Chondrocyte (in vitro differentiated cells): ENCODE results near the gene NECTIN1. TPM values are rescaled to one million over a fixed set of nuclear protein-coding genes. Genes with fewer than 3 reads are reported as not detected.

Experiments used
- DNase-seq: peaks from one replicate; pipeline ENCODE4 v3.0.0; 2021; ENCODE audit warnings: mixed read lengths, low spot score
- H3K27ac Mint-ChIP-seq: one replicate; pipeline ENCODE4 v1.8.0; 2021; ENCODE audit warnings: mild to moderate bottlenecking, moderate library complexity, mixed read lengths; ENCODE audit not compliant: unreplicated experiment
- H3K27me3 Mint-ChIP-seq: 2 replicates; pipeline ENCODE4 v1.8.0; 2021; ENCODE audit warnings: low read depth, mixed read lengths
- H3K36me3 Mint-ChIP-seq: 2 replicates; pipeline ENCODE4 v1.8.0; 2021; ENCODE audit warnings: low read depth, mixed read lengths
- H3K4me1 Mint-ChIP-seq: 2 replicates; pipeline ENCODE4 v1.8.0; 2021; ENCODE audit warnings: low read depth, mild to moderate bottlenecking, mixed read lengths
- H3K4me3 Mint-ChIP-seq: one replicate; pipeline ENCODE4 v1.8.0; 2021; ENCODE audit warnings: mild to moderate bottlenecking, moderate library complexity, mixed read lengths; ENCODE audit not compliant: unreplicated experiment
- H3K9me3 Mint-ChIP-seq: 2 replicates; pipeline ENCODE4 v1.8.0; 2021; ENCODE audit warnings: low read depth, mixed read lengths
- total RNA-seq: library from RNA; stranded (reverse); gene quantifications from 3 replicates; pipeline ENCODE4 v1.2.1, GENCODE V29; 2021
- TF ChIP-seq, protein P1 (sequence below): fragments of 200-600 bp; sonication (generic); IDR thresholded peaks from 2 replicates; pipeline ENCODE4 v1.5.0; 2021; ENCODE audit warnings: antibody characterized with exemption, mild to moderate bottlenecking, moderate library complexity

Gene NECTIN1
- total RNA-seq, 1 donor from 2014 or later, result 9.1 TPM

DNA sequence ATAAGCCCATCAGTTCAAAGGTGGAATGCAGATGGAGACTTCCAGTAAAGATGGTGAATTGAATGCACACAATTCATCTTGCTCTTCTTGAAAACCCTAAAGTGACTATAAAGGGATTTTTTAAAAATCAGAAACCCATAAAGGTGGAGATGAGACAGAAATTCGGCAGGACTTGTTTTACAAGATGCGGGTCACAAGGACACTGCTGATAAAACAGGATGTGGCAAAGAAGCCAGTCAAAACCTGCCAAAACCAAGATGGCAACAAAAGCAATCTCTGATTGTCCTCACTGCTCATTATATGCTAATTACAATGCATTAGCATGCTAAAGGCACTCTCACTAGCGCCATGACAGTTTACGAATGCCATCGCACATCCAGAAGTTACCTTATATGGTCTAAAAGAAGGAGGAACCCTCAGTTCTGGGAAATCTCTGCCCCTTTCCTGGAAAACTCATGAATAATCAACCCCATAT is 137.1 kb downstream of the NECTIN1 start:
- no peak for DNase-seq
- Mint-ChIP-seq H3K4me3 (no peak overlapping the region), H3K27me3 (no peaks in the 10 kb centered on the region), H3K4me1 (peaks cover 11% of the 10 kb centered on the region), H3K27ac (no peak overlapping the region), H3K36me3 (no peaks in the 10 kb centered on the region), H3K9me3 (no peaks in the 10 kb centered on the region)
- TF ChIP-seq, protein P1, sequence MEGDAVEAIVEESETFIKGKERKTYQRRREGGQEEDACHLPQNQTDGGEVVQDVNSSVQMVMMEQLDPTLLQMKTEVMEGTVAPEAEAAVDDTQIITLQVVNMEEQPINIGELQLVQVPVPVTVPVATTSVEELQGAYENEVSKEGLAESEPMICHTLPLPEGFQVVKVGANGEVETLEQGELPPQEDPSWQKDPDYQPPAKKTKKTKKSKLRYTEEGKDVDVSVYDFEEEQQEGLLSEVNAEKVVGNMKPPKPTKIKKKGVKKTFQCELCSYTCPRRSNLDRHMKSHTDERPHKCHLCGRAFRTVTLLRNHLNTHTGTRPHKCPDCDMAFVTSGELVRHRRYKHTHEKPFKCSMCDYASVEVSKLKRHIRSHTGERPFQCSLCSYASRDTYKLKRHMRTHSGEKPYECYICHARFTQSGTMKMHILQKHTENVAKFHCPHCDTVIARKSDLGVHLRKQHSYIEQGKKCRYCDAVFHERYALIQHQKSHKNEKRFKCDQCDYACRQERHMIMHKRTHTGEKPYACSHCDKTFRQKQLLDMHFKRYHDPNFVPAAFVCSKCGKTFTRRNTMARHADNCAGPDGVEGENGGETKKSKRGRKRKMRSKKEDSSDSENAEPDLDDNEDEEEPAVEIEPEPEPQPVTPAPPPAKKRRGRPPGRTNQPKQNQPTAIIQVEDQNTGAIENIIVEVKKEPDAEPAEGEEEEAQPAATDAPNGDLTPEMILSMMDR, result no peak

DNA sequence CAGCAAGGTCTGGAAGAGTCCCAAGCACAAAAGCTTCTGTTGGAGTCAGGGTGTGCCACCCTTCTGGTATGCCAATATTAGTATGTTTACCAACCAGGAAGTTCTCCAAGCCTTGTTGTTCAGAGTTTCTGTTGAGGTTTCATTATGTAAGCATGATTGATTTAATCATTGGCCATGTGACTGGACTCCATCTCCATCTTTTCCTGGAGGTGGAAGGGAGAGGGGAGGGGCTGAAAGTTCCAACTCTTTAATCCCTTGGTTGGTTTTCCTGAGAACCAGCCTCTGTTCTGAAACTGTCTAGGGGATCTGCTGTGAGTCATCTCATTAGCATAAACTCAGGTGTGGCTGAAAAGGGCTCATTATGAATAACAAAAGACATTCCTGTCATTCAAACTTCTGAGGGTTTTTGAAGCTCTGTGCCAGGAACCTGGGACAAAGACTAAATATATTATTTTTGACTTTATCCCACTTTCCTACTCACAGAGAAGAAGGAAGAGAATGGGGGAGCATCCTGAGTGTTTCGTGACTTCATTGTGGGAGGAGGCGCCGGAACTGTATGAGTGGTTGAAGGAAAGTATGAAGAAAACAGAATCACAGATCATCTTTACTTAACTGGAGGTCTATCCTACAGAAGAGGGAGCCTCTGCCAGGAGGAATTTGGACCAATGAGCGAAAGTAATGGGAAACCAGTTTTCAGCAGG is 138.2 kb downstream of the NECTIN1 start:
- no peak overlapping the region for H3K27ac Mint-ChIP-seq
- H3K9me3 Mint-ChIP-seq, result no peaks in the 10 kb centered on the region
- peaks cover 11% of the 10 kb centered on the region for H3K4me1 Mint-ChIP-seq
- DNase-seq, result no peak
- TF ChIP-seq, protein P1, result no peak
- H3K27me3 Mint-ChIP-seq, result peaks cover 3% of the 10 kb centered on the region
- no peak overlapping the region for H3K4me3 Mint-ChIP-seq
- H3K36me3 Mint-ChIP-seq, result no peaks in the 10 kb centered on the region

DNA sequence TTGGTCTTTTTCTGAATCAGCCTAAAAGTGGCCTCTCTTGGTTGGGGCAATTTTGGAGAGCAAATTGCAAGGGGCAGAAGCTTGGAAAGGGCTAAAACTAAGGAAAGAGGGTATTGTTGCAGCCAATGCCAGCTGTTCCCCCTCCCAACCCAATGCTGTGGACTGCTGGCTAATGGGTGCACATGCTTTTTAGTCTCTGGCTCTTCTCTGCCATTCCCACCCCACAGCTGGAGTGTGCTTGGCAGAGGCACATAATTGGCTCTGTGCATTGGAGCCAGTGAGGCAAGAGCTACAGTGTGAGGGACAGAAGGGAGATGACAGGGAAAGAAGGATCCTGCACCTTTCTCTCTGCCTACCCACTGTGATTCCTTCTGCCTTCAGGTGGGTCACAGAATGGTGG is 140.0 kb downstream of the NECTIN1 start:
- Mint-ChIP-seq H3K27ac (no peak overlapping the region), H3K4me1 (peaks cover 10% of the 10 kb centered on the region), H3K4me3 (no peak overlapping the region), H3K9me3 (no peaks in the 10 kb centered on the region), H3K36me3 (no peaks in the 10 kb centered on the region), H3K27me3 (peaks cover 4% of the 10 kb centered on the region)
- TF ChIP-seq, protein P1, result no peak
- no peak for DNase-seq
